Measurements from ENCODE around the gene CACNA1D.

DNA sequence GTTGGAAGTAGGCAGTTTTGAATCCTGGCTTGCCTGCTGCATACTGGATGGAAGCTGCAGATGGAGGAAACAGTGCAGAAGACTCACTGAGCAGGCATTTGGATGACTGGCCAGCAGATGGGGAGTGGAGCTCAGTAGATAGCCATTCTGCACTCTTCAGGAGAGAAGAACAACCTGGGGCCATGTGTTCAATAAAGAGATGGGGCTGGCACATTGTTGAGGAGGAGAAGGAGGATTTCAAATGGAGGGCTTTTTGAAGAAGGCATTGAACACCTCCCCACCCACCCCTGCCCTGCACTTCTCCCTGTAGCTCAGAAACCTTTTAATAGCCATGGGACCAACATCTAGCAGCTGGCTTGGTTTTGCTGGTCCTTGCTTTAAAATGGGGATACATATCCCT is 109.8 kb downstream of the CACNA1D start:
- TF ChIP-seq, protein P1, sequence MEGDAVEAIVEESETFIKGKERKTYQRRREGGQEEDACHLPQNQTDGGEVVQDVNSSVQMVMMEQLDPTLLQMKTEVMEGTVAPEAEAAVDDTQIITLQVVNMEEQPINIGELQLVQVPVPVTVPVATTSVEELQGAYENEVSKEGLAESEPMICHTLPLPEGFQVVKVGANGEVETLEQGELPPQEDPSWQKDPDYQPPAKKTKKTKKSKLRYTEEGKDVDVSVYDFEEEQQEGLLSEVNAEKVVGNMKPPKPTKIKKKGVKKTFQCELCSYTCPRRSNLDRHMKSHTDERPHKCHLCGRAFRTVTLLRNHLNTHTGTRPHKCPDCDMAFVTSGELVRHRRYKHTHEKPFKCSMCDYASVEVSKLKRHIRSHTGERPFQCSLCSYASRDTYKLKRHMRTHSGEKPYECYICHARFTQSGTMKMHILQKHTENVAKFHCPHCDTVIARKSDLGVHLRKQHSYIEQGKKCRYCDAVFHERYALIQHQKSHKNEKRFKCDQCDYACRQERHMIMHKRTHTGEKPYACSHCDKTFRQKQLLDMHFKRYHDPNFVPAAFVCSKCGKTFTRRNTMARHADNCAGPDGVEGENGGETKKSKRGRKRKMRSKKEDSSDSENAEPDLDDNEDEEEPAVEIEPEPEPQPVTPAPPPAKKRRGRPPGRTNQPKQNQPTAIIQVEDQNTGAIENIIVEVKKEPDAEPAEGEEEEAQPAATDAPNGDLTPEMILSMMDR (IDR thresholded peaks at IDR 0.05): no peak
- TF ChIP-seq POLR2A (IDR thresholded peaks at IDR 0.05): no peak

All from body of pancreas (tissue), 4 donors.